Measurements from ENCODE around the gene WNT3A.

GRCh38 chr1:228087771-228088251 is 81.0 kb downstream of the WNT3A start:
- TF ChIP-seq CTCF (conservative IDR thresholded peaks at IDR 0.05 in 1 of 2, IDR thresholded peaks at IDR 0.05 in 1 of 2; ENCODE audit: extremely low read depth in 1 of 2, insufficient read depth in 1 of 2, low read depth in 1 of 2, low read length in 2 of 2), result no peak
- TF ChIP-seq EZH2 (IDR thresholded peaks at IDR 0.05; ENCODE audit: borderline replicate concordance, low read length), result no peak
